ENCODE measurements around the gene SNX27.
A peak's percentile ranks its signal among the peaks of the same experiment; 100 is the strongest.

The SNX27 gene

GRCh38 chr1:151611832-151612500 is at the start of gene SNX27:
TSS of gene SNX27 (plus strand) at chr1:151612050. CDS start at chr1:151612202, 152 bp downstream.
- DNase-seq (ENCODE audit: low read depth in 3 of 3, low spot score in 1 of 3), result peak; percentile 70 to 73 (median 71)

GRCh38 chr1:151562661-151563060 is 49.2 kb upstream of the SNX27 start:
- no peak for DNase-seq (ENCODE audit: low read depth in 3 of 3, low spot score in 1 of 3)

- DNase-seq (ENCODE audit: low read depth in 3 of 3, low spot score in 1 of 3), result no peak
Observed at GRCh38 chr1:151563376-151563775, 48.5 kb upstream of the SNX27 start.

GRCh38 chr1:151565502-151566189 is 46.2 kb upstream of the SNX27 start:
- DNase-seq (ENCODE audit: low read depth in 3 of 3, low spot score in 1 of 3), result no peak

GRCh38 chr1:151568626-151569088 is 43.2 kb upstream of the SNX27 start:
- no peak for DNase-seq (ENCODE audit: low read depth in 3 of 3, low spot score in 1 of 3)

- no peak for DNase-seq (ENCODE audit: low read depth in 3 of 3, low spot score in 1 of 3)
Observed at GRCh38 chr1:151570819-151571218, 41.0 kb upstream of the SNX27 start.

GRCh38 chr1:151574575-151575529 is 37.0 kb upstream of the SNX27 start:
- no peak for DNase-seq (ENCODE audit: low read depth in 3 of 3, low spot score in 1 of 3)

GRCh38 chr1:151577173-151577572 is 34.7 kb upstream of the SNX27 start:
- DNase-seq (ENCODE audit: low read depth in 3 of 3, low spot score in 1 of 3), result no peak

- DNase-seq (ENCODE audit: low read depth in 3 of 3, low spot score in 1 of 3), result no peak
Observed at GRCh38 chr1:151578941-151579340, 32.9 kb upstream of the SNX27 start.

- DNase-seq (ENCODE audit: low read depth in 3 of 3, low spot score in 1 of 3), result no peak
Observed at GRCh38 chr1:151579436-151580225, 32.2 kb upstream of the SNX27 start.

GRCh38 chr1:151581451-151581850 is 30.4 kb upstream of the SNX27 start:
- no peak for DNase-seq (ENCODE audit: low read depth in 3 of 3, low spot score in 1 of 3)

- no peak for DNase-seq (ENCODE audit: low read depth in 3 of 3, low spot score in 1 of 3)
Observed at GRCh38 chr1:151581921-151582320, 29.9 kb upstream of the SNX27 start.

- no peak for DNase-seq (ENCODE audit: low read depth in 3 of 3, low spot score in 1 of 3)
Observed at GRCh38 chr1:151583796-151584195, 28.1 kb upstream of the SNX27 start.

GRCh38 chr1:151584278-151584677 is 27.6 kb upstream of the SNX27 start:
- no peak for DNase-seq (ENCODE audit: low read depth in 3 of 3, low spot score in 1 of 3)

GRCh38 chr1:151584780-151585179 is 27.1 kb upstream of the SNX27 start:
- DNase-seq (ENCODE audit: low read depth in 3 of 3, low spot score in 1 of 3), result no peak

- DNase-seq (ENCODE audit: low read depth in 3 of 3, low spot score in 1 of 3), result no peak
Observed at GRCh38 chr1:151585622-151586021, 26.2 kb upstream of the SNX27 start.

- no peak for DNase-seq (ENCODE audit: low read depth in 3 of 3, low spot score in 1 of 3)
Observed at GRCh38 chr1:151590961-151591360, 20.9 kb upstream of the SNX27 start.

GRCh38 chr1:151593730-151594129 is 18.1 kb upstream of the SNX27 start:
- no peak for DNase-seq (ENCODE audit: low read depth in 3 of 3, low spot score in 1 of 3)

GRCh38 chr1:151594143-151594625 is 17.7 kb upstream of the SNX27 start:
- DNase-seq (ENCODE audit: low read depth in 3 of 3, low spot score in 1 of 3), result peak; percentile 62 to 72 (median 70)

GRCh38 chr1:151596166-151596953 is 15.5 kb upstream of the SNX27 start:
- DNase-seq (ENCODE audit: low read depth in 3 of 3, low spot score in 1 of 3), result no peak

Measured in stimulated activated CD4-positive, alpha-beta T cell treated with anti-CD3 and anti-CD28 coated beads, TNF-alpha, amount 100 ng/mL, for 1 hour (primary cell).